HEK293T (cell line): ENCODE data around the gene ARG2.

Source experiments
- ARNT ChIP-seq: fragments of 450-650 bp; IDR thresholded peaks from 2 replicates; pipeline ENCODE4 v1.6.1; 2017; ENCODE audit warnings: mild to moderate bottlenecking
- BHLHE40 ChIP-seq: fragments of 450-650 bp; IDR thresholded peaks from 2 replicates; pipeline ENCODE4 v1.6.1; 2016; ENCODE audit warnings: mild to moderate bottlenecking, moderate library complexity, borderline replicate concordance
- ELF4 ChIP-seq: fragments of 450-650 bp; IDR thresholded peaks from 2 replicates; pipeline ENCODE4 v1.6.1; 2017; ENCODE audit warnings: antibody characterized with exemption
- FOXA1 ChIP-seq: fragments of 450-650 bp; IDR thresholded peaks from 2 replicates; pipeline ENCODE4 v1.6.1; 2016; ENCODE audit warnings: mild to moderate bottlenecking
- FOXM1 ChIP-seq: fragments of 450-650 bp; IDR thresholded peaks from 2 replicates; pipeline ENCODE4 v1.6.1; 2017; ENCODE audit warnings: mild to moderate bottlenecking, borderline replicate concordance
- HDGF ChIP-seq: fragments of 450-650 bp; IDR thresholded peaks from 2 replicates; pipeline ENCODE4 v1.6.1; 2017; ENCODE audit warnings: antibody characterized with exemption, borderline replicate concordance
- L3MBTL2 ChIP-seq: fragments of 450-650 bp; conservative IDR thresholded peaks from 2 replicates; pipeline ENCODE4 v1.6.1; 2016; ENCODE audit warnings: mild to moderate bottlenecking
- PKNOX1 ChIP-seq: fragments of 450-650 bp; IDR thresholded peaks from 2 replicates; pipeline ENCODE4 v1.6.1; 2016
- SP1 ChIP-seq: fragments of 450-650 bp; IDR thresholded peaks from 2 replicates; pipeline ENCODE4 v1.6.1; 2017
- ZNF384 ChIP-seq: fragments of 450-650 bp; IDR thresholded peaks from 2 replicates; pipeline ENCODE4 v1.6.1; 2016

GRCh38 chr14:67641902-67642749, 22.4 kb downstream of the ARG2 start:
- TF ChIP-seq FOXA1 (no peak), FOXM1 (no peak), HDGF (no peak), BHLHE40 (no peak), ELF4 (no peak), SP1 (no peak), L3MBTL2 (no peak), ZNF384 (no peak), PKNOX1 (no peak), ARNT (no peak)
